Stimulated activated CD4-positive, alpha-beta T cell treated with anti-CD3 and anti-CD28 coated beads, Interleukin-1b, Interleukin-23, amount 100 ng/mL, for 1 hour (primary cell): ENCODE data around the gene SERPINI2.
"Not testable (repeated sequence)": the region's sequence is repeated elsewhere in the genome, so short reads cannot be mapped to it uniquely, and the experiment has no call there.

Experiments used
- DNase-seq, 2 donors: peaks; one replicate each; pipeline ENCODE4 v3.0.0-alpha.2; 2020; ENCODE audit warnings: low read depth in 2 of 2

The SERPINI2 gene

GRCh38 chr3:167450675-167451074 lies 23.2 kb downstream of the SERPINI2 start:
- no peak for DNase-seq

GRCh38 chr3:167450195-167450594 lies 23.6 kb downstream of the SERPINI2 start:
- no peak for DNase-seq

GRCh38 chr3:167445491-167445890 lies 28.4 kb downstream of the SERPINI2 start:
- no peak for DNase-seq

- no peak for DNase-seq
Observed at GRCh38 chr3:167441256-167441655, 32.6 kb downstream of the SERPINI2 start.

- DNase-seq, result no peak
Observed at GRCh38 chr3:167437428-167438139, 36.3 kb downstream of the SERPINI2 start.

- not testable (repeated sequence) for DNase-seq
Observed at GRCh38 chr3:167426962-167427361, 46.9 kb downstream of the SERPINI2 start.

GRCh38 chr3:167422396-167422795 lies 51.4 kb downstream of the SERPINI2 start:
- not testable (repeated sequence) for DNase-seq

GRCh38 chr3:167409611-167410010 lies 64.2 kb downstream of the SERPINI2 start:
- no peak for DNase-seq

- no peak for DNase-seq
Observed at GRCh38 chr3:167406876-167407492, 66.9 kb downstream of the SERPINI2 start.

- no peak for DNase-seq
Observed at GRCh38 chr3:167397826-167398225, 76.0 kb downstream of the SERPINI2 start.

GRCh38 chr3:167396075-167396474 lies 77.8 kb downstream of the SERPINI2 start:
- DNase-seq, result no peak

- no peak for DNase-seq
Observed at GRCh38 chr3:167394003-167394402, 79.8 kb downstream of the SERPINI2 start.
